Astrocyte (in vitro differentiated cells and primary cell): ENCODE measurements around the gene DUSP2. TPM values are rescaled to one million over a fixed set of nuclear protein-coding genes. Genes with fewer than 3 reads are reported as not detected.

Source experiments
- DNase-seq: peaks from one replicate; pipeline ENCODE4 v3.0.0-alpha.2; 2010; ENCODE audit warnings: low read depth
- FAIRE-seq: peaks from 2 replicates; lab custom pipeline; 2011; peaks lifted over from hg19 to GRCh38; lab: Jason Lieb, UNC
- H2AFZ ChIP-seq: 2 replicates; pipeline ENCODE4 v1.6.0; 2012; ENCODE audit warnings: low read depth, low read length, inconsistent platforms
- H3K27ac ChIP-seq: 2 replicates; pipeline ENCODE4 v1.5.1; 2011; ENCODE audit warnings: low read depth, low read length, inconsistent platforms
- H3K27me3 ChIP-seq: 2 replicates; pipeline ENCODE4 v1.6.0; 2011; ENCODE audit warnings: low read length, inconsistent platforms; ENCODE audit not compliant: insufficient read depth
- H3K36me3 ChIP-seq: 2 replicates; pipeline ENCODE4 v1.5.1; 2011; ENCODE audit warnings: low read length, inconsistent platforms; ENCODE audit not compliant: insufficient read depth
- H3K4me1 ChIP-seq: 2 replicates; pipeline ENCODE4 v1.5.1; 2011; ENCODE audit warnings: low read length, inconsistent platforms; ENCODE audit not compliant: insufficient read depth
- H3K4me2 ChIP-seq: 2 replicates; pipeline ENCODE4 v1.6.0; 2012; ENCODE audit warnings: low read length, inconsistent platforms
- H3K4me3 ChIP-seq: 2 replicates; pipeline ENCODE4 v1.5.1; 2011; ENCODE audit warnings: low read depth, mild to moderate bottlenecking, low read length, inconsistent platforms; ENCODE audit not compliant: insufficient read depth
- H3K79me2 ChIP-seq: 2 replicates; pipeline ENCODE4 v1.6.0; 2012; ENCODE audit warnings: mild to moderate bottlenecking, low read length, inconsistent platforms; ENCODE audit not compliant: insufficient read depth
- H3K9ac ChIP-seq: 2 replicates; pipeline ENCODE4 v1.6.0; 2012; ENCODE audit warnings: mild to moderate bottlenecking, low read length, inconsistent platforms
- H3K9me3 ChIP-seq: 2 replicates; pipeline ENCODE4 v1.5.1; 2012; ENCODE audit warnings: low read depth, mild to moderate bottlenecking, low read length, inconsistent platforms; ENCODE audit not compliant: insufficient read depth
- H4K20me1 ChIP-seq: 2 replicates; pipeline ENCODE4 v1.6.0; 2012; ENCODE audit warnings: low read length, inconsistent platforms; ENCODE audit not compliant: insufficient read depth
- H3K27ac Mint-ChIP-seq: one replicate; pipeline ENCODE4 v1.8.0; 2021; ENCODE audit warnings: mild to moderate bottlenecking, mixed read lengths; ENCODE audit not compliant: unreplicated experiment
- H3K27me3 Mint-ChIP-seq: one replicate; pipeline ENCODE4 v1.8.0; 2021; ENCODE audit warnings: low read depth, mixed read lengths; ENCODE audit not compliant: unreplicated experiment
- H3K36me3 Mint-ChIP-seq: one replicate; pipeline ENCODE4 v1.8.0; 2021; ENCODE audit warnings: low read depth, mixed read lengths; ENCODE audit not compliant: unreplicated experiment
- H3K4me1 Mint-ChIP-seq: one replicate; pipeline ENCODE4 v1.8.0; 2021; ENCODE audit warnings: low read depth, mixed read lengths; ENCODE audit not compliant: unreplicated experiment
- H3K4me3 Mint-ChIP-seq: one replicate; pipeline ENCODE4 v1.8.0; 2021; ENCODE audit warnings: mild to moderate bottlenecking, moderate library complexity, mixed read lengths; ENCODE audit not compliant: unreplicated experiment
- H3K9me3 Mint-ChIP-seq: one replicate; pipeline ENCODE4 v1.8.0; 2021; ENCODE audit warnings: mild to moderate bottlenecking, mixed read lengths; ENCODE audit not compliant: unreplicated experiment
- EZH2 ChIP-seq: IDR thresholded peaks from 2 replicates; pipeline ENCODE4 v1.6.1; 2012; ENCODE audit warnings: mild to moderate bottlenecking, low read length, inconsistent platforms; ENCODE audit not compliant: insufficient read depth
- total RNA-seq: library from RNA; stranded (reverse); gene quantifications from 2 replicates; pipeline ENCODE4 v1.2.1, GENCODE V29; 2021
- TF ChIP-seq, protein P1 (sequence below): IDR thresholded peaks from 2 replicates; pipeline ENCODE4 v1.5.1; 2011; ENCODE audit warnings: low read depth, mild to moderate bottlenecking, inconsistent platforms, low read length, moderate library complexity; ENCODE audit not compliant: insufficient read depth

Gene DUSP2
- total RNA-seq, 1 donor from 2014 or later, result 0.95 TPM

DNA sequence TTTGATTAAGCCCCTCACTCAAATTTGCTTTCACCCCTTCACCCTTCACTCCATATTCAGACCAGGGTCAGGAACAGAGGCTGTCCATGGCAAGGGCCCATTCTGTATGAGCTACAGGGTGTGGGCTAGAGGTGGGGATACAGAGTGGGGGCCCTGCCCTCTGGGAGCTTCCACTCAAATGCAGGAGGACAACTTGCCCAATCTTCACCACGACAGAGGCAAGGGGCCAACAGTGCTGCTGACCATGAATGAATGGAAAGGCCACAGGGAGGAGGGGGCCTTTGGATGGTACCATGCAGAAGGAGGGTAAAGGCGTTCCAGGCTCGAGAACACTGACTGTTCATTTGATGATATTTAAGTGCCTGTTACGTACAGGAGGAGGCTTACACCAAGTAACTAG lies 51.7 kb downstream of the DUSP2 start:
- DNase-seq, result no peak
- peaks cover 7% of the 10 kb centered on the region for H3K4me1 Mint-ChIP-seq
- peaks cover 11% of the 10 kb centered on the region for H3K27me3 ChIP-seq
- H3K9me3 ChIP-seq, result no peaks in the 10 kb centered on the region
- no peak for FAIRE-seq
- H3K36me3 Mint-ChIP-seq, result no peaks in the 10 kb centered on the region
- peaks cover 8% of the 10 kb centered on the region for H3K27me3 Mint-ChIP-seq
- no peaks in the 10 kb centered on the region for H4K20me1 ChIP-seq
- no peak overlapping the region for H3K4me3 Mint-ChIP-seq
- H3K27ac Mint-ChIP-seq, result no peak overlapping the region
- H3K4me2 ChIP-seq, result no peak overlapping the region
- H3K36me3 ChIP-seq, result no peaks in the 10 kb centered on the region
- no peaks in the 10 kb centered on the region for H3K4me1 ChIP-seq
- no peak for TF ChIP-seq EZH2
- TF ChIP-seq, protein P1, sequence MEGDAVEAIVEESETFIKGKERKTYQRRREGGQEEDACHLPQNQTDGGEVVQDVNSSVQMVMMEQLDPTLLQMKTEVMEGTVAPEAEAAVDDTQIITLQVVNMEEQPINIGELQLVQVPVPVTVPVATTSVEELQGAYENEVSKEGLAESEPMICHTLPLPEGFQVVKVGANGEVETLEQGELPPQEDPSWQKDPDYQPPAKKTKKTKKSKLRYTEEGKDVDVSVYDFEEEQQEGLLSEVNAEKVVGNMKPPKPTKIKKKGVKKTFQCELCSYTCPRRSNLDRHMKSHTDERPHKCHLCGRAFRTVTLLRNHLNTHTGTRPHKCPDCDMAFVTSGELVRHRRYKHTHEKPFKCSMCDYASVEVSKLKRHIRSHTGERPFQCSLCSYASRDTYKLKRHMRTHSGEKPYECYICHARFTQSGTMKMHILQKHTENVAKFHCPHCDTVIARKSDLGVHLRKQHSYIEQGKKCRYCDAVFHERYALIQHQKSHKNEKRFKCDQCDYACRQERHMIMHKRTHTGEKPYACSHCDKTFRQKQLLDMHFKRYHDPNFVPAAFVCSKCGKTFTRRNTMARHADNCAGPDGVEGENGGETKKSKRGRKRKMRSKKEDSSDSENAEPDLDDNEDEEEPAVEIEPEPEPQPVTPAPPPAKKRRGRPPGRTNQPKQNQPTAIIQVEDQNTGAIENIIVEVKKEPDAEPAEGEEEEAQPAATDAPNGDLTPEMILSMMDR, result no peak
- no peak overlapping the region for H3K27ac ChIP-seq
- no peak overlapping the region for H3K4me3 ChIP-seq
- H2AFZ ChIP-seq, result no peak overlapping the region
- no peak overlapping the region for H3K9ac ChIP-seq
- H3K9me3 Mint-ChIP-seq, result no peaks in the 10 kb centered on the region
- H3K79me2 ChIP-seq, result no peaks in the 10 kb centered on the region

Other genes starting within 250 kb of the DUSP2 start
- 23.3 and 24.7 TPM in 2 replicates for gene ANKRD36C, start 153.6 kb downstream of the DUSP2 start, total RNA-seq
- gene GPAT2, start 110.5 kb downstream of the DUSP2 start, total RNA-seq, result 0.27 TPM in 1 of 2 replicates, not detected in the other
- gene ADRA2B, start 28.9 kb downstream of the DUSP2 start, total RNA-seq, result not detected in 2 replicates
- not detected in 2 replicates for gene ASTL, start 6.9 kb downstream of the DUSP2 start, total RNA-seq
- 101 and 103 TPM in 2 replicates for gene STARD7, start 63.4 kb upstream of the DUSP2 start, total RNA-seq
- 41.7 and 45.5 TPM in 2 replicates for gene TMEM127, start 120.6 kb upstream of the DUSP2 start, total RNA-seq
- gene CIAO1, start 120.8 kb upstream of the DUSP2 start, total RNA-seq, result 56.3 and 58.6 TPM in 2 replicates
- 97.3 and 101 TPM in 2 replicates for gene SNRNP200, start 160.1 kb upstream of the DUSP2 start, total RNA-seq
- gene ITPRIPL1, start 179.9 kb upstream of the DUSP2 start, total RNA-seq, result 0.10 and 0.45 TPM in 2 replicates
- 2.5 and 2.8 TPM in 2 replicates for gene NCAPH, start 190.3 kb upstream of the DUSP2 start, total RNA-seq